ENCODE measurements around the gene TMEM107. TPM values are rescaled to one million over a fixed set of nuclear protein-coding genes. Genes with fewer than 3 reads are reported as not detected.

TMEM107 gene
- total RNA-seq, 1 donor = 23.7 TPM

- DNase-seq (ENCODE audit: low read depth) = peak; percentile 50
- no peak for TF ChIP-seq CTCF (IDR thresholded peaks at IDR 0.05; ENCODE audit: insufficient read depth, low read depth, low read length)
- peak overlapping the region; percentile 100 for H3K4me3 ChIP-seq (ENCODE audit: low read depth, low read length)
Observed at GRCh38 chr17:8155231-8155995, 20.8 kb downstream of the TMEM107 start.

- no peak for DNase-seq (ENCODE audit: low read depth)
- H3K4me3 ChIP-seq (ENCODE audit: low read depth, low read length) = peak overlapping the region; percentile 100
- TF ChIP-seq CTCF (IDR thresholded peaks at IDR 0.05; ENCODE audit: insufficient read depth, low read depth, low read length) = no peak
Observed at GRCh38 chr17:8154608-8155155, 21.5 kb downstream of the TMEM107 start.

- peak; percentile 100 for DNase-seq (ENCODE audit: low read depth)
- peak overlapping the region; percentile 100 for H3K4me3 ChIP-seq (ENCODE audit: low read depth, low read length)
Observed at GRCh38 chr17:8153957-8154607, 22.1 kb downstream of the TMEM107 start.

GRCh38 chr17:8153525-8153956 is 22.6 kb downstream of the TMEM107 start:
- DNase-seq (ENCODE audit: low read depth) = peak; percentile 96
- no peak for TF ChIP-seq CTCF (IDR thresholded peaks at IDR 0.05; ENCODE audit: insufficient read depth, low read depth, low read length)
- H3K4me3 ChIP-seq (ENCODE audit: low read depth, low read length) = peak overlapping the region; percentile 67

More at GRCh38 chr17:8153957-8154607, 22.1 kb downstream of the TMEM107 start:
- TF ChIP-seq CTCF (IDR thresholded peaks at IDR 0.05; ENCODE audit: insufficient read depth, low read depth, low read length) = no peak

- H3K4me3 ChIP-seq (ENCODE audit: low read depth, low read length) = peak overlapping the region; percentile 87
- no peak for DNase-seq (ENCODE audit: low read depth)
- no peak for TF ChIP-seq CTCF (IDR thresholded peaks at IDR 0.05; ENCODE audit: insufficient read depth, low read depth, low read length)
Observed at GRCh38 chr17:8153031-8153451, 23.1 kb downstream of the TMEM107 start.

GRCh38 chr17:8152112-8152775 is 23.9 kb downstream of the TMEM107 start, which contains the start of gene PER1:
PER1 (minus strand) TSS chr17:8152404; CDS start chr17:8150706, 1,698 bp downstream.
- peak within 1 kb of the TSS; percentile 87 for H3K4me3 ChIP-seq (ENCODE audit: low read depth, low read length)
- no peak for TF ChIP-seq CTCF (IDR thresholded peaks at IDR 0.05; ENCODE audit: insufficient read depth, low read depth, low read length)
- DNase-seq (ENCODE audit: low read depth) = peak; percentile 99
